Trophoblast cell (in vitro differentiated cells and primary cell): ENCODE results near the gene CHMP2B.
"Not testable (repeated sequence)": the region's sequence is repeated elsewhere in the genome, so short reads cannot be mapped to it uniquely, and the experiment has no call there.

Experiments
- DNase-seq, 2 donors: peaks; one replicate each; pipeline ENCODE4 v3.0.0-alpha.2; 2016
- H2AFZ ChIP-seq: 2 replicates; pipeline ENCODE4 v1.6.1; 2013; ENCODE audit warnings: low read length, moderate library complexity, mild to moderate bottlenecking; ENCODE audit not compliant: insufficient read depth, poor library complexity
- H2AK5ac ChIP-seq: 2 replicates; pipeline ENCODE4 v1.6.1; 2013; ENCODE audit warnings: mild to moderate bottlenecking, low read length
- H2BK120ac ChIP-seq: 2 replicates; pipeline ENCODE4 v1.6.1; 2013; ENCODE audit warnings: low read length, mild to moderate bottlenecking, moderate library complexity; ENCODE audit not compliant: insufficient read depth, poor library complexity
- H2BK12ac ChIP-seq: 2 replicates; pipeline ENCODE4 v1.6.1; 2013; ENCODE audit warnings: mild to moderate bottlenecking, low read length, moderate library complexity
- H2BK5ac ChIP-seq: 2 replicates; pipeline ENCODE4 v1.6.1; 2013; ENCODE audit warnings: low read length, low read depth, moderate library complexity, mild to moderate bottlenecking; ENCODE audit not compliant: poor library complexity
- H3K14ac ChIP-seq: 2 replicates; pipeline ENCODE4 v1.6.1; 2013; ENCODE audit warnings: mild to moderate bottlenecking, low read length
- H3K18ac ChIP-seq: 2 replicates; pipeline ENCODE4 v1.6.1; 2013; ENCODE audit warnings: mild to moderate bottlenecking, low read length
- H3K23ac ChIP-seq: 2 replicates; pipeline ENCODE4 v1.6.1; 2013; ENCODE audit warnings: low read length
- H3K27ac ChIP-seq: 2 replicates; pipeline ENCODE4 v1.5.1; 2013; ENCODE audit warnings: low read depth, mild to moderate bottlenecking, inconsistent platforms, low read length, moderate library complexity
- H3K27me3 ChIP-seq: 2 replicates; pipeline ENCODE4 v1.6.1; 2013; ENCODE audit warnings: inconsistent platforms, mild to moderate bottlenecking, low read length, moderate library complexity; ENCODE audit not compliant: insufficient read depth
- H3K36me3 ChIP-seq, 2 experiments: 1 replicate in 1 of 2; 2 replicates in 1 of 2; pipeline ENCODE4 v1.6.1; 2013; ENCODE audit warnings: low read length in 2 of 2, mild to moderate bottlenecking in 2 of 2, moderate library complexity in 1 of 2; ENCODE audit not compliant: insufficient read depth in 2 of 2, control insufficient read depth in 1 of 2
- H3K4ac ChIP-seq: 2 replicates; pipeline ENCODE4 v1.6.1; 2013; ENCODE audit warnings: low read depth, mild to moderate bottlenecking, low read length, moderate library complexity
- H3K4me1 ChIP-seq, 2 experiments: 1 replicate in 1 of 2; 2 replicates in 1 of 2; pipeline ENCODE4 v1.6.1; 2013; ENCODE audit warnings: low read length in 2 of 2, mild to moderate bottlenecking in 2 of 2, moderate library complexity in 1 of 2; ENCODE audit not compliant: insufficient read depth in 2 of 2, control insufficient read depth in 1 of 2
- H3K4me2 ChIP-seq: 2 replicates; pipeline ENCODE4 v1.6.1; 2013; ENCODE audit warnings: inconsistent platforms, mild to moderate bottlenecking, low read length, moderate library complexity
- H3K4me3 ChIP-seq: 2 replicates; pipeline ENCODE4 v1.5.1; 2013; ENCODE audit warnings: mild to moderate bottlenecking, low read depth, low read length, inconsistent platforms
- H3K79me1 ChIP-seq: one replicate; pipeline ENCODE4 v1.6.1; 2013; ENCODE audit warnings: low read length
- H3K79me2 ChIP-seq: 2 replicates; pipeline ENCODE4 v1.6.1; 2013; ENCODE audit warnings: low read length, mild to moderate bottlenecking; ENCODE audit not compliant: control insufficient read depth, insufficient read depth, poor library complexity
- H3K9ac ChIP-seq: 2 replicates; pipeline ENCODE4 v1.6.1; 2013; ENCODE audit warnings: mild to moderate bottlenecking, low read length
- H3K9me3 ChIP-seq: 2 replicates; pipeline ENCODE4 v1.6.1; 2013; ENCODE audit warnings: low read depth, mild to moderate bottlenecking, control low read depth, inconsistent platforms, low read length; ENCODE audit not compliant: insufficient read depth
- H4K12ac ChIP-seq: 2 replicates; pipeline ENCODE4 v1.6.1; 2013; ENCODE audit warnings: low read depth, mild to moderate bottlenecking, low read length, moderate library complexity
- H4K8ac ChIP-seq: 2 replicates; pipeline ENCODE4 v1.6.1; 2013; ENCODE audit warnings: low read depth, mild to moderate bottlenecking, low read length, moderate library complexity
- H4K91ac ChIP-seq: one replicate; pipeline ENCODE4 v1.6.1; 2013; ENCODE audit warnings: low read depth, mild to moderate bottlenecking, low read length, moderate library complexity
- WGBS: extraction: QIAGEN DNeasy Blood & Tissue Kit; methylation state at CpG from one replicate; pipeline ENCODE4 v1.1.7; 2013; ENCODE audit warnings: missing lambda C conversion rate; ENCODE audit not compliant: insufficient read length, insufficient coverage; ENCODE audit errors: extremely low coverage; 5-methylcytosine and 5-hydroxymethylcytosine counted together

The CHMP2B gene

GRCh38 chr3:87248231-87248630 is 21.1 kb downstream of the CHMP2B start:
- not testable (repeated sequence) for DNase-seq, H2AK5ac ChIP-seq, H3K4me3 ChIP-seq, H3K36me3 ChIP-seq, H3K9me3 ChIP-seq, H4K8ac ChIP-seq, H4K12ac ChIP-seq, H3K27me3 ChIP-seq, H2AFZ ChIP-seq, H3K4me2 ChIP-seq, H4K91ac ChIP-seq, H3K4me1 ChIP-seq, H2BK5ac ChIP-seq, H3K23ac ChIP-seq, H3K14ac ChIP-seq, H3K9ac ChIP-seq, H3K18ac ChIP-seq, H3K4ac ChIP-seq, H2BK120ac ChIP-seq, H3K79me2 ChIP-seq, H3K79me1 ChIP-seq, H2BK12ac ChIP-seq, H3K27ac ChIP-seq
- WGBS = no CpG with 5 or more reads among the region's 6 CpGs

DNA sequence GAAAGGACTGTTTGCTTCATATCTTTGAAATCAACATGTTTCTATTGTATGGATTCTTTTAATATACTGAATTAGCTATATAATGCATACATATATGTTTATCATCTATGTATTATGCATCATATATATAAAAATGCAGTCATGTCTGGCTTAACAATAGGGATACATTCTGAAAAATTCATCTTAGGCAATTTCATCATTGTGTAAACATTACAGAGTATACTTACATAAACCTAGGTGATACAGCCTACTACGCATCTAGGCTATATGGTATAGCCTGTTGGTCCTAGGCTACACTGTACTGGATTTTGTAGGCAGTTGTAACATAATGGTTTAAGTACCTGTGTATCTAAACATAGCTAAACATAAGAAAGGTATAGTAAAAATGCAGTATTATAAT is 21.7 kb downstream of the CHMP2B start:
- WGBS = no CpG with 5 or more reads among the region's 1 CpG
- H3K14ac ChIP-seq = no peak overlapping the region

GRCh38 chr3:87250009-87250408 is 22.9 kb downstream of the CHMP2B start:
- Histone ChIP-seq H3K18ac (no peak overlapping the region), H3K79me1 (no peaks in the 10 kb centered on the region), H3K4me1 (no peaks in the 10 kb centered on the region), H2BK120ac (no peak overlapping the region), H4K91ac (no peak overlapping the region), H2AFZ (no peak overlapping the region), H3K23ac (no peak overlapping the region), H4K8ac (no peak overlapping the region), H3K36me3 (peaks cover 2% of the 10 kb centered on the region in 2 experiments), H3K4ac (no peak overlapping the region), H4K12ac (no peak overlapping the region), H3K79me2 (no peaks in the 10 kb centered on the region), H2BK12ac (no peak overlapping the region), H3K14ac (no peak overlapping the region), H3K27ac (no peak overlapping the region), H3K9me3 (no peaks in the 10 kb centered on the region), H2AK5ac (no peak overlapping the region), H3K4me3 (no peak overlapping the region), H2BK5ac (no peak overlapping the region), H3K27me3 (no peaks in the 10 kb centered on the region), H3K4me2 (no peak overlapping the region), H3K9ac (no peak overlapping the region)
- no CpG with 5 or more reads among the region's 1 CpG for WGBS
- DNase-seq = no peak

More for the DNA sequence above, 21.7 kb downstream of the CHMP2B start:
- no peak overlapping the region for H4K12ac ChIP-seq
- H4K91ac ChIP-seq = no peak overlapping the region
- H2BK12ac ChIP-seq = no peak overlapping the region
- no peaks in the 10 kb centered on the region for H3K4me1 ChIP-seq
- no peak overlapping the region for H3K23ac ChIP-seq
- H2AFZ ChIP-seq = no peak overlapping the region
- no peak overlapping the region for H2BK120ac ChIP-seq
- no peak overlapping the region for H2AK5ac ChIP-seq
- H3K9me3 ChIP-seq = no peaks in the 10 kb centered on the region
- DNase-seq = no peak
- no peak overlapping the region for H3K4ac ChIP-seq
- no peak overlapping the region for H2BK5ac ChIP-seq
- no peak overlapping the region for H3K18ac ChIP-seq
- no peak overlapping the region for H3K4me2 ChIP-seq
- no peak overlapping the region for H3K9ac ChIP-seq
- no peaks in the 10 kb centered on the region for H3K79me2 ChIP-seq
- H3K27me3 ChIP-seq = no peaks in the 10 kb centered on the region
- no peak overlapping the region for H3K4me3 ChIP-seq
- no peak overlapping the region for H4K8ac ChIP-seq
- peaks cover 2% of the 10 kb centered on the region in 2 experiments for H3K36me3 ChIP-seq
- no peaks in the 10 kb centered on the region for H3K79me1 ChIP-seq
- H3K27ac ChIP-seq = no peak overlapping the region

DNA sequence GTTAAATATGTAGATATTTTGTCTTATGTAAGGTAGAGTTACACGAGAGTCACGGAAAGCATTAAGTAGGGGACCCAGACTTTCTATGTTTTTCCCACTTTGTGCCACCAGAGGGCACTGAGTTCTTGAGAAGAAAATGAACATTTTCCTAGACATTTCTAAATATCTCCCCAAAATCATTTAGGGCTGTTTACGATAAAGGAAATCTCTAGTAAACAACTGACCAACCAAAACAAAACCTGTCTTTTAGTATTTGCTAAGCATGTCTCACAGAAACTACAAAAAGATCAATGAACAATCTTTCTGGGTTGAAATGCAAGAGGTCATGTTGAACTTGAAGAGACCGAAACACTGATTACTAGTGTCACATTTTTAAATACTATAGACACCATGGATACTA is 33.2 kb downstream of the CHMP2B start:
- H3K18ac ChIP-seq = no peak overlapping the region
- H3K4me2 ChIP-seq = no peak overlapping the region
- no peaks in the 10 kb centered on the region for H3K79me1 ChIP-seq
- no peak overlapping the region for H2AFZ ChIP-seq
- H3K4me3 ChIP-seq = no peak overlapping the region
- H3K14ac ChIP-seq = no peak overlapping the region
- H3K9ac ChIP-seq = no peak overlapping the region
- no peak overlapping the region for H3K4ac ChIP-seq
- no peak overlapping the region for H4K8ac ChIP-seq
- no peak overlapping the region for H4K12ac ChIP-seq
- no peak overlapping the region for H4K91ac ChIP-seq
- H3K27ac ChIP-seq = no peak overlapping the region
- H3K4me1 ChIP-seq = no peaks in the 10 kb centered on the region
- no peaks in the 10 kb centered on the region for H3K9me3 ChIP-seq
- WGBS = no CpG with 5 or more reads among the region's 4 CpGs
- H2AK5ac ChIP-seq = no peak overlapping the region
- peak; percentile 30 to 88 for DNase-seq
- no peak overlapping the region for H2BK12ac ChIP-seq
- H2BK120ac ChIP-seq = no peak overlapping the region
- H3K27me3 ChIP-seq = no peaks in the 10 kb centered on the region
- no peaks in the 10 kb centered on the region for H3K79me2 ChIP-seq
- H3K36me3 ChIP-seq = no peaks in the 10 kb centered on the region
- H2BK5ac ChIP-seq = no peak overlapping the region
- H3K23ac ChIP-seq = no peak overlapping the region
